NB4 (cell line): ENCODE measurements around the gene NR3C2.

ENCODE experiments used
- DNase-seq: peaks from one replicate; pipeline ENCODE4 v3.0.0; 2010; ENCODE audit warnings: low read depth
- H3K4me3 ChIP-seq: one replicate; pipeline ENCODE4 v1.5.1; 2011; ENCODE audit warnings: mild to moderate bottlenecking, low read depth, low read length, moderate library complexity
- MYC ChIP-seq: IDR thresholded peaks from 2 replicates; pipeline ENCODE4 v1.6.1; 2011; ENCODE audit warnings: low read depth, low read length
- POLR2A ChIP-seq: IDR thresholded peaks from 2 replicates; pipeline ENCODE4 v1.6.1; 2011; ENCODE audit warnings: mild to moderate bottlenecking; ENCODE audit not compliant: insufficient read length; ENCODE audit errors: extremely low read depth
- TF ChIP-seq, protein P1 (sequence below): IDR thresholded peaks from one replicate; pipeline ENCODE4 v1.5.1; 2012; ENCODE audit warnings: low read depth, low read length
- TF ChIP-seq, protein P2 (sequence below): IDR thresholded peaks from 2 replicates; pipeline ENCODE4 v1.6.1; 2011; ENCODE audit warnings: low read depth, low read length

NR3C2 gene

DNA sequence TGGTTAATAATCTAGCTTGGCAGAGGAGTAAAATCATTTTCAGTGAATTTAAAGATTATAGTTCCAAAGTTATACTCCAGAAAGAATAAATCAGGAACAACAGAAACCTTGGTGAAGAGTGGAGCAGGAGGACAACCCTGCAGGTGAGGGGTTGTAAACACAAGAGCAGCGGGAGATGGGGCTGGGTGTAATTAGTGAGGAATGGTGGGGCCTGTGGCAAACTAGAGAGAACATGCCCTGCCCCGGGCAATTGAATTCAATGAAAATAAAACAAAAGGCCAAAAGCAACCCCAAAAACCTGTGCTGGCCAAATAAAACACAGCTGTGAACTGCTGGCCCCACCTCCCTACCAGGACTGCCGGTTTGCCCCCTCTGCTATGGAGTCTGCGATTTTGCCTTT is 325.2 kb downstream of the NR3C2 start:
- H3K4me3 ChIP-seq, result no peak overlapping the region
- TF ChIP-seq, protein P1, sequence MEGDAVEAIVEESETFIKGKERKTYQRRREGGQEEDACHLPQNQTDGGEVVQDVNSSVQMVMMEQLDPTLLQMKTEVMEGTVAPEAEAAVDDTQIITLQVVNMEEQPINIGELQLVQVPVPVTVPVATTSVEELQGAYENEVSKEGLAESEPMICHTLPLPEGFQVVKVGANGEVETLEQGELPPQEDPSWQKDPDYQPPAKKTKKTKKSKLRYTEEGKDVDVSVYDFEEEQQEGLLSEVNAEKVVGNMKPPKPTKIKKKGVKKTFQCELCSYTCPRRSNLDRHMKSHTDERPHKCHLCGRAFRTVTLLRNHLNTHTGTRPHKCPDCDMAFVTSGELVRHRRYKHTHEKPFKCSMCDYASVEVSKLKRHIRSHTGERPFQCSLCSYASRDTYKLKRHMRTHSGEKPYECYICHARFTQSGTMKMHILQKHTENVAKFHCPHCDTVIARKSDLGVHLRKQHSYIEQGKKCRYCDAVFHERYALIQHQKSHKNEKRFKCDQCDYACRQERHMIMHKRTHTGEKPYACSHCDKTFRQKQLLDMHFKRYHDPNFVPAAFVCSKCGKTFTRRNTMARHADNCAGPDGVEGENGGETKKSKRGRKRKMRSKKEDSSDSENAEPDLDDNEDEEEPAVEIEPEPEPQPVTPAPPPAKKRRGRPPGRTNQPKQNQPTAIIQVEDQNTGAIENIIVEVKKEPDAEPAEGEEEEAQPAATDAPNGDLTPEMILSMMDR, result no peak
- TF ChIP-seq POLR2A, result no peak
- TF ChIP-seq MYC, result no peak
- TF ChIP-seq, protein P2, sequence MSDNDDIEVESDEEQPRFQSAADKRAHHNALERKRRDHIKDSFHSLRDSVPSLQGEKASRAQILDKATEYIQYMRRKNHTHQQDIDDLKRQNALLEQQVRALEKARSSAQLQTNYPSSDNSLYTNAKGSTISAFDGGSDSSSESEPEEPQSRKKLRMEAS, result no peak
- no peak for DNase-seq

DNA sequence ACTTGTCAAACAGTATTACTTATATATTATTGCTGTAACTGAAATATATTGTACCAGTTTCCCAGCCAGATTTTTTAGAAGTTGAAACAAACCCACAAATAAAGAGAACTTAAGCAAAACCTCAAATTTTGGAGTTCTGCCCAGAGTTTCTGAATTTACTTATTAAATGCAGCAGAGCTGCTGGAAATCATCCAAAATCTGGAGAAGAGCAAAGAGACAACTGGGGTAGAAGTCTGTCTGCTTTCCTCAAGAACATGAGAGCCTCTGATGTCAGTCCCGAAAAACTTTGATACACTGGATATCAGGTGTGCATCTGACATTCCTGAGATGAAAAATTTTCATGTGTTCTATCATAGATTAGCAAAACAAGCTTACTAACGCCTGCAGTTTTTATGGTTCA is 325.9 kb downstream of the NR3C2 start:
- H3K4me3 ChIP-seq, result no peak overlapping the region
- TF ChIP-seq MYC (no peak), POLR2A (no peak)
- TF ChIP-seq, protein P2, result no peak
- TF ChIP-seq, protein P1, result no peak
- DNase-seq, result no peak

DNA sequence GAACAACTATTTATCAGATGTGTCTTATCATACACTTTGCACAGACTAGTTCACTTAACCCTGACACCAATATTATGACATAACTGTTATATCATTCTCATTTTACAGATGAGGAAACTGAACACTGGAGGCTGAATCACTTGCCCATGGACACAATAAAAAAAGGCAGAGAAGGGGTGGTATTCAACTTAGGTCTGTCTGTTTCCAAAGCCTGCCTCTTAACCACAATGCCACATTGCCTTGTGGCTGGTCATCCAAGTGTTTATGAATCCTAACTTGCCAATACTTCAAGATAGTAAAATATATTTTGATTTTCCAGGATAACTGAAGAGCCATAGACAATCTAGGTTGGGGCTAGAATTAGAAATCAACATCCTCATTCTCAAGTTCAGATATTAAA is 327.8 kb downstream of the NR3C2 start:
- DNase-seq, result no peak
- no peak overlapping the region for H3K4me3 ChIP-seq
- TF ChIP-seq, protein P2, result no peak
- TF ChIP-seq POLR2A (no peak), MYC (no peak)
- TF ChIP-seq, protein P1, result no peak

DNA sequence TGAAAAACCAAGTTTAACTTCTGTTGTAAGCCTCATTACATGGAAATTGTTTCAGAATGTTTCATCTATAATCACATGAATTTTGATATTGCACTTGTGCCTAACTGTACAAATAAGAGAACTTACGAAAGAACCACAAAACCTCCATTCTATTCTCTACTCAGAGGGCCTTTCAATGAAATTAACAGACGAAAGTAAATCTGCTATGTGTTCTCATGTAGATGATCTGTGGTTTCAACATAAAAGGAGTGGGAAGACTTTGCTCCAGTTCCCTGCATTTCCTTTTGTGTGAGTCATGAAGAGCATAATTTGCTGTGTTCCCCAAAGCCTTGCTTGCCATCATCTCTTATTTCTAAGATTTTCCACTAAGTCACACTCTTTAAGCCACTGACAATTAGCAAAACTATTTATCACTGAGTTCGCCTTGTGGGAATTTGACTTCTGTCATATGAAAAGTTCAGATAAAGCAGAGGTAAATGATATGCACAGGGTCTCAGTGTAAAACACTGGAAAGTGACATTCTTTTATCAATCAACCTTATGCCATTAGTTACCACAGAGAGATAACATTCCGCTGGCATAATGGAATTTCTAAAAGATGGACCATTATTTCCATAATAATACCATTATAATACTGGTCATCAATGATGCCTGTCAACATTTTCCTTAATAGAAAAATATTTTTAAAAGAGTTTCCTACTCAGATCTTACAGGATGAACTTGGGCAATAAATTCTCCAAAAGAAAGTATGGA is 329.8 kb downstream of the NR3C2 start:
- no peak for TF ChIP-seq POLR2A
- TF ChIP-seq, protein P2, result no peak
- TF ChIP-seq, protein P1, result no peak
- TF ChIP-seq MYC, result no peak
- no peak for DNase-seq
- no peak overlapping the region for H3K4me3 ChIP-seq

DNA sequence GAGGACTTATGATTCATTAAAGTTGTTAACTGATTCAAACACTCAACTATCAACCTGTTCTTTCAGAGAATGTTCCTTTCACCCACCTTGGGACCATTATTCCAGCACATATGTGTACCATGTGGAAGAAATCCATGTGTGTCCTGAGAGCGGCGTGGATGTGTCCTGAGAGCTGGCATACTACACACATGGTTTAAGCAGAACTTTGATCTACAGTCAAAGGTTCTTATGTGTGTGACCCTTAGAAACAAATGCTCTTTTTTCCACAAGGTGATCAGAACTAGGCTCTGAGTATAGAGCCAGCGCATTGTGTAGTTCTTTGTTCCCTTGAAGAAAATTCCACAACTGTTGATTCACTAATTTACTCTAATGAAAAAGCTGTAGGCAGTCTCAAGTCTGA is 332.0 kb downstream of the NR3C2 start:
- no peak overlapping the region for H3K4me3 ChIP-seq
- TF ChIP-seq POLR2A (no peak), MYC (no peak)
- TF ChIP-seq, protein P2, result no peak
- TF ChIP-seq, protein P1, result no peak
- no peak for DNase-seq
